ENCODE measurements around the gene EIF1.
A peak's percentile ranks its signal among the peaks of the same experiment; 100 is the strongest.

- TF ChIP-seq REST (IDR thresholded peaks at IDR 0.05; ENCODE audit: low read depth), result no peak
- TF ChIP-seq EP300 (IDR thresholded peaks at IDR 0.05; ENCODE audit: borderline replicate concordance), result no peak
- no peak for TF ChIP-seq CREB1 (IDR thresholded peaks at IDR 0.05; ENCODE audit: low read depth)
- TF ChIP-seq EGR1 (IDR thresholded peaks at IDR 0.05), result no peak
- TF ChIP-seq RAD21 (IDR thresholded peaks at IDR 0.05; ENCODE audit: low read depth), result peak; percentile 41
- no peak for TF ChIP-seq TAF1 (IDR thresholded peaks at IDR 0.05; ENCODE audit: low read depth)
- TF ChIP-seq USF1 (IDR thresholded peaks at IDR 0.05), result no peak
These were observed 7.5 kb downstream of the EIF1 start for GRCh38 chr17:41695954-41696757.

Measured in Ishikawa (cell line).